ENCODE results near the gene SSBP4. TPM values are rescaled to one million over a fixed set of nuclear protein-coding genes. Genes with fewer than 3 reads are reported as not detected.
A peak's percentile ranks its signal among the peaks of the same experiment; 100 is the strongest.

SSBP4 gene
- total and polyA plus RNA-seq, 9 of the 15 experiments (the other 6 are each of a cell fraction or from before 2014, with no cell fraction given): 1.1 to 189 (median 39.0) TPM

DNA sequence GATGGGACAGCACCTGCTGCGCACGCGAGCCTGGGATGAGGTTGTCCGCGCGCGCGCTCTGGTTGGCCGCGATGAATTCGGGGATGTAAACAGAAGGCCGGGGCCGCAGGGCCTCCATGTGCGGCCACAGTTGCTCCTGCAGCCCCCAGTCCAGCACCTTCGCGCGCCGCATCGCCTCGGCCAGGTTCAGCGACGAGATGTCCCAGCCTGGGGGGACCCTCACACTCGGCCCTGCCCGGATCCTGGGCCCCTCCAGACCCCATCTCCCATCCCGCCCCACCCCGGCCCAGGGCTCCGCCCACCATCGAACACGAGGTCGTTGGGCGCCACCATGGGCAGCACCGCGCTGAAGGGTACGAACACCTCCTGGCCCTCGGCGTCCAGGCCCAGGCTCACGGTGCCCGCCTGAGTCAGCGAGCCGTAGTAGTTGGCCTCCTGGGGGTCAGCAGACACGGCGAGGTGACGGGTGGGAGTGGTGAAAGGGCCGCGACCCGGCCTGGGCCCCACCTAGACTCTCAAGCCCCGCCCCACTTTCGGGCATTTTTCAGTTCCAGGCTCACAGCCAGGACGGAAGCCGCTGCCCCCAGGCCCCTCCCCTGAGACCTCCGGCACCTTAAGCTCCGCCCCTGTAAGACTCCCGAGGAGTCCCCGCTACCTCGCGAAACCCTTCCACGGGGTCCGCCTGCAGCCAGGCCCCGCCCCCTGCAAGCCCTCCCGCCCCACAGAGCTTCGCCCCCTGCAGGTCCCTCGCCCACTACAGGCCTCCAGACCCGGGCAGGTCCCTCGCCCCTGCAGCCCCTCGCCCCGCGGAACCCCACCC is 17.7 kb downstream of the SSBP4 start (continued):
- TF ChIP-seq, protein P1, sequence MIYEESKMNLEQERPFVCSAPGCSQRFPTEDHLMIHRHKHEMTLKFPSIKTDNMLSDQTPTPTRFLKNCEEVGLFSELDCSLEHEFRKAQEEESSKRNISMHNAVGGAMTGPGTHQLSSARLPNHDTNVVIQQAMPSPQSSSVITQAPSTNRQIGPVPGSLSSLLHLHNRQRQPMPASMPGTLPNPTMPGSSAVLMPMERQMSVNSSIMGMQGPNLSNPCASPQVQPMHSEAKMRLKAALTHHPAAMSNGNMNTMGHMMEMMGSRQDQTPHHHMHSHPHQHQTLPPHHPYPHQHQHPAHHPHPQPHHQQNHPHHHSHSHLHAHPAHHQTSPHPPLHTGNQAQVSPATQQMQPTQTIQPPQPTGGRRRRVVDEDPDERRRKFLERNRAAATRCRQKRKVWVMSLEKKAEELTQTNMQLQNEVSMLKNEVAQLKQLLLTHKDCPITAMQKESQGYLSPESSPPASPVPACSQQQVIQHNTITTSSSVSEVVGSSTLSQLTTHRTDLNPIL (CRISPR knock-in tag; IDR thresholded peaks at IDR 0.05): no peak
- TF ChIP-seq, protein P2, sequence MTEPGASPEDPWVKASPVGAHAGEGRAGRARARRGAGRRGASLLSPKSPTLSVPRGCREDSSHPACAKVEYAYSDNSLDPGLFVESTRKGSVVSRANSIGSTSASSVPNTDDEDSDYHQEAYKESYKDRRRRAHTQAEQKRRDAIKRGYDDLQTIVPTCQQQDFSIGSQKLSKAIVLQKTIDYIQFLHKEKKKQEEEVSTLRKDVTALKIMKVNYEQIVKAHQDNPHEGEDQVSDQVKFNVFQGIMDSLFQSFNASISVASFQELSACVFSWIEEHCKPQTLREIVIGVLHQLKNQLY (CRISPR knock-in tag; conservative IDR thresholded peaks at IDR 0.05): no peak
- TF ChIP-seq SLC30A9 (CRISPR knock-in tag; IDR thresholded peaks at IDR 0.05): no peak
- TF ChIP-seq TSC22D4 (tag; IDR thresholded peaks at IDR 0.05): no peak
- TF ChIP-seq ILK (tag; IDR thresholded peaks at IDR 0.05; ENCODE audit: borderline replicate concordance, low read depth): no peak
- TF ChIP-seq, protein P3, sequence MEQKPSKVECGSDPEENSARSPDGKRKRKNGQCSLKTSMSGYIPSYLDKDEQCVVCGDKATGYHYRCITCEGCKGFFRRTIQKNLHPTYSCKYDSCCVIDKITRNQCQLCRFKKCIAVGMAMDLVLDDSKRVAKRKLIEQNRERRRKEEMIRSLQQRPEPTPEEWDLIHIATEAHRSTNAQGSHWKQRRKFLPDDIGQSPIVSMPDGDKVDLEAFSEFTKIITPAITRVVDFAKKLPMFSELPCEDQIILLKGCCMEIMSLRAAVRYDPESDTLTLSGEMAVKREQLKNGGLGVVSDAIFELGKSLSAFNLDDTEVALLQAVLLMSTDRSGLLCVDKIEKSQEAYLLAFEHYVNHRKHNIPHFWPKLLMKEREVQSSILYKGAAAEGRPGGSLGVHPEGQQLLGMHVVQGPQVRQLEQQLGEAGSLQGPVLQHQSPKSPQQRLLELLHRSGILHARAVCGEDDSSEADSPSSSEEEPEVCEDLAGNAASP (IDR thresholded peaks at IDR 0.05): no peak
- 0 out of 4 replicates have a peak, but pooled peaks of 1 of the 2 experiments have one; percentile 7 for TF ChIP-seq TBL1XR1 (IDR thresholded peaks at IDR 0.05; ENCODE audit: low read length in 2 of 2)
- TF ChIP-seq MEF2D (tag; conservative IDR thresholded peaks at IDR 0.05; ENCODE audit: low read depth): no peak
- TF ChIP-seq CEBPG (CRISPR knock-in tag; IDR thresholded peaks at IDR 0.05): no peak
- TF ChIP-seq CEBPG (tag; conservative IDR thresholded peaks at IDR 0.05 in 1 of 2, IDR thresholded peaks at IDR 0.05 in 1 of 2): no peak
- TF ChIP-seq JUND (IDR thresholded peaks at IDR 0.05; ENCODE audit: borderline replicate concordance, low read depth, low read length): 0 out of 2 replicates have a peak, but pooled peaks have one; percentile 27
- no peak for TF ChIP-seq JUND (tag; IDR thresholded peaks at IDR 0.05; ENCODE audit: borderline replicate concordance, low read depth, low read length)
- no peak for TF ChIP-seq ZNF408 (CRISPR knock-in tag; IDR thresholded peaks at IDR 0.05; ENCODE audit: low read depth)
- TF ChIP-seq ZBTB7A (IDR thresholded peaks at IDR 0.05; ENCODE audit: borderline replicate concordance, control insufficient read depth, low read depth, low read length): peak; percentile 92
- TF ChIP-seq, protein P4, sequence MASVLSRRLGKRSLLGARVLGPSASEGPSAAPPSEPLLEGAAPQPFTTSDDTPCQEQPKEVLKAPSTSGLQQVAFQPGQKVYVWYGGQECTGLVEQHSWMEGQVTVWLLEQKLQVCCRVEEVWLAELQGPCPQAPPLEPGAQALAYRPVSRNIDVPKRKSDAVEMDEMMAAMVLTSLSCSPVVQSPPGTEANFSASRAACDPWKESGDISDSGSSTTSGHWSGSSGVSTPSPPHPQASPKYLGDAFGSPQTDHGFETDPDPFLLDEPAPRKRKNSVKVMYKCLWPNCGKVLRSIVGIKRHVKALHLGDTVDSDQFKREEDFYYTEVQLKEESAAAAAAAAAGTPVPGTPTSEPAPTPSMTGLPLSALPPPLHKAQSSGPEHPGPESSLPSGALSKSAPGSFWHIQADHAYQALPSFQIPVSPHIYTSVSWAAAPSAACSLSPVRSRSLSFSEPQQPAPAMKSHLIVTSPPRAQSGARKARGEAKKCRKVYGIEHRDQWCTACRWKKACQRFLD (CRISPR knock-in tag; IDR thresholded peaks at IDR 0.05): peak; percentile 56; the same call in 1 of the 2 replicates
- no peak for TF ChIP-seq ZKSCAN1 (IDR thresholded peaks at IDR 0.05; ENCODE audit: low read depth, low read length)
- TF ChIP-seq, protein P5, sequence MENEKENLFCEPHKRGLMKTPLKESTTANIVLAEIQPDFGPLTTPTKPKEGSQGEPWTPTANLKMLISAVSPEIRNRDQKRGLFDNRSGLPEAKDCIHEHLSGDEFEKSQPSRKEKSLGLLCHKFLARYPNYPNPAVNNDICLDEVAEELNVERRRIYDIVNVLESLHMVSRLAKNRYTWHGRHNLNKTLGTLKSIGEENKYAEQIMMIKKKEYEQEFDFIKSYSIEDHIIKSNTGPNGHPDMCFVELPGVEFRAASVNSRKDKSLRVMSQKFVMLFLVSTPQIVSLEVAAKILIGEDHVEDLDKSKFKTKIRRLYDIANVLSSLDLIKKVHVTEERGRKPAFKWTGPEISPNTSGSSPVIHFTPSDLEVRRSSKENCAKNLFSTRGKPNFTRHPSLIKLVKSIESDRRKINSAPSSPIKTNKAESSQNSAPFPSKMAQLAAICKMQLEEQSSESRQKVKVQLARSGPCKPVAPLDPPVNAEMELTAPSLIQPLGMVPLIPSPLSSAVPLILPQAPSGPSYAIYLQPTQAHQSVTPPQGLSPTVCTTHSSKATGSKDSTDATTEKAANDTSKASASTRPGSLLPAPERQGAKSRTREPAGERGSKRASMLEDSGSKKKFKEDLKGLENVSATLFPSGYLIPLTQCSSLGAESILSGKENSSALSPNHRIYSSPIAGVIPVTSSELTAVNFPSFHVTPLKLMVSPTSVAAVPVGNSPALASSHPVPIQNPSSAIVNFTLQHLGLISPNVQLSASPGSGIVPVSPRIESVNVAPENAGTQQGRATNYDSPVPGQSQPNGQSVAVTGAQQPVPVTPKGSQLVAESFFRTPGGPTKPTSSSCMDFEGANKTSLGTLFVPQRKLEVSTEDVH (IDR thresholded peaks at IDR 0.05; ENCODE audit: low read depth, partially characterized antibody): peak; percentile 50
- no peak for TF ChIP-seq HEY1 (CRISPR knock-in tag; IDR thresholded peaks at IDR 0.05; ENCODE audit: borderline replicate concordance)

All from K562 (cell line).